ENCODE results near the gene NEGR1.

DNA sequence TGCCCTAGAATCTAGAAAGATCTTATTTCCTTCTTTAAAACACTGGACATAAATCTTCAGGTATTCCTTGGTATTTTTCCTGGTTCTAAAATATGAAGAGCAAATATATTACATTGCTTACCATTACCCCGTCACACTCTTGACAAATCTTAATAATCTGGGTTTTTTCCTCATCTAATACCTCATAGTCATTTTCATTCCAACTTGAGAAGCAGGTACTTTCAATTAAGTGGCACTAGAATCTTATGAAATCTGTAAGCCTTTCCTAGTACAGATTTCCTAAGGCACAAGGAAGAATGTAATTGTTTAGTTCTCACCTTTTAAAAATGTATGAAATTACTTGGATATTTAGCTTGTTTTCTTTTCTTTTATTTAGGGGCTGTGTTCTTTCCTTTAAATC lies 720.0 kb downstream of the NEGR1 start:
- TF ChIP-seq, protein P1, sequence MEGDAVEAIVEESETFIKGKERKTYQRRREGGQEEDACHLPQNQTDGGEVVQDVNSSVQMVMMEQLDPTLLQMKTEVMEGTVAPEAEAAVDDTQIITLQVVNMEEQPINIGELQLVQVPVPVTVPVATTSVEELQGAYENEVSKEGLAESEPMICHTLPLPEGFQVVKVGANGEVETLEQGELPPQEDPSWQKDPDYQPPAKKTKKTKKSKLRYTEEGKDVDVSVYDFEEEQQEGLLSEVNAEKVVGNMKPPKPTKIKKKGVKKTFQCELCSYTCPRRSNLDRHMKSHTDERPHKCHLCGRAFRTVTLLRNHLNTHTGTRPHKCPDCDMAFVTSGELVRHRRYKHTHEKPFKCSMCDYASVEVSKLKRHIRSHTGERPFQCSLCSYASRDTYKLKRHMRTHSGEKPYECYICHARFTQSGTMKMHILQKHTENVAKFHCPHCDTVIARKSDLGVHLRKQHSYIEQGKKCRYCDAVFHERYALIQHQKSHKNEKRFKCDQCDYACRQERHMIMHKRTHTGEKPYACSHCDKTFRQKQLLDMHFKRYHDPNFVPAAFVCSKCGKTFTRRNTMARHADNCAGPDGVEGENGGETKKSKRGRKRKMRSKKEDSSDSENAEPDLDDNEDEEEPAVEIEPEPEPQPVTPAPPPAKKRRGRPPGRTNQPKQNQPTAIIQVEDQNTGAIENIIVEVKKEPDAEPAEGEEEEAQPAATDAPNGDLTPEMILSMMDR (IDR thresholded peaks at IDR 0.05; ENCODE audit: extremely low read depth in 1 of 2, insufficient read depth in 1 of 2, low read depth in 1 of 2, low read length in 2 of 2) = no peak
- TF ChIP-seq EZH2 (IDR thresholded peaks at IDR 0.05; ENCODE audit: borderline replicate concordance, low read depth, low read length, severe bottlenecking) (no peak), MAX (IDR thresholded peaks at IDR 0.05; ENCODE audit: insufficient read depth, insufficient read length) (no peak), POLR2AphosphoS5 (IDR thresholded peaks at IDR 0.05; ENCODE audit: insufficient read depth, low read depth, low read length) (no peak)
